ENCODE data around the gene IQSEC1. TPM values are rescaled to one million over a fixed set of nuclear protein-coding genes. Genes with fewer than 3 reads are reported as not detected.

The IQSEC1 gene
- total and polyA plus RNA-seq, 2 donors (not counting 3 experiments of a cell fraction or from before 2014, with no cell fraction given), result 5.2 to 18.0 TPM

DNA sequence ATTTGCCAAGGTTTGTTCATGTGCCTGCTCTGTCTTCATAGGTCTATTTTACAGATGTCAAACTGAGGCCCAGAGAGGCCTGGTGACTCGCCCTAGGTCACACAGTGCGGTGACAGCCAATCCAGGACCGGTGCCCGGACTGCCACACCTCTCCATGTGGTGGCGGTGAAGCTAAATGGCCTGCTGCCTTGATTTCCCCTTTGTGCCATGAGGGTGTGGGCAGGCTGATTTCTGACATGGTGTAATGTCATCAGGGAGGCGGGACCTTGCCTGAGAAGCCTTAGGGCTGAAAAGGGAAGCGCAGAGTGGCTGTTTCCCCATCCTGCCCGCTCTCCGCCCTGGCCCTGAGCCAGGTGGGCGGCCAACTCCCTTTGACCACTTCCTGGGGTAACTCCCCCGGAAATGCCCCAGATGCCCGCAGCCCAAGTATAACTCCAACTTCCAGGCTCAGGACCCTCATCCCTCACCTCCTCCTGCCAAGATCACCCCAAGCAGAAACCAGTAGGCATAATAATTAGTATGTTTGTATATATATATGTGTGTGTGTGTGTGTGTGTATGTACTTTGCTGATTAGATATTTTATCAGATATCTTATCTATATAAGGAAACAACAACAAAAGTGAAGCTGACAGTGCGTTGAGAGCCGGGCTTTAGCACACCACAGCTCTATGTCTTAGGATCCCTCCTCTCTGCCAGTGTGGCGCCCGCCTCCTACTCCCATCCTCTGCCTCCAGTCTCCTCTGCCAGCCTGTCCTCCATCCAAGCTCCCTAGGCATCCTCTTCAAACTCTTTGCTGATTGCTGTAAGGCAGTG lies 63.9 kb downstream of the IQSEC1 start:
- Histone ChIP-seq H3K79me2 (ENCODE audit: control insufficient read depth, insufficient read depth, low read length) (no peaks in the 10 kb centered on the region), H3K4me2 (ENCODE audit: insufficient read depth, low read length) (no peak overlapping the region), H2AFZ (ENCODE audit: low read depth, low read length) (no peak overlapping the region), H3K9ac (replicated peaks; ENCODE audit: extremely low read depth, insufficient read depth, low read length) (no peak overlapping the region), H4K20me1 (replicated peaks; ENCODE audit: control insufficient read depth, extremely low read depth, insufficient read depth, low read length) (no peaks in the 10 kb centered on the region), H3K27me3 (ENCODE audit: control insufficient read depth in 2 of 2, insufficient read depth in 2 of 2, low read length in 2 of 2) (no peaks in the 10 kb centered on the region), H3K36me3 (ENCODE audit: control insufficient read depth in 2 of 2, extremely low read depth in 1 of 2, insufficient read depth in 2 of 2, low read length in 2 of 2) (no peaks in the 10 kb centered on the region), H3K27ac (ENCODE audit: insufficient read depth, low read depth, low read length) (no peak overlapping the region), H3K4me3 (replicated peaks in 1 of 3; ENCODE audit: insufficient read depth in 1 of 3, low read depth in 1 of 3, low read length in 3 of 3) (no peak overlapping the region), H3K4me1 (ENCODE audit: control insufficient read depth, extremely low read depth, insufficient read depth, low read length) (peaks cover 8% of the 10 kb centered on the region), H3K9me1 (replicated peaks; ENCODE audit: control insufficient read depth, extremely low read depth, insufficient read depth, low read length) (no peaks in the 10 kb centered on the region), H3K9me3 (replicated peaks; ENCODE audit: control insufficient read depth, insufficient read depth, low read length) (no peaks in the 10 kb centered on the region)
- dilution Hi-C loops (cut with MboI; ENCODE audit: extremely low pct_ligation_motif_present, low sequenced_read_pairs) (no loop called here), intact Hi-C loops (cut with micrococcal nuclease) (no loop called here)
- ChIA-PET CTCF (interaction anchor here (0.7 to 1.8 kb wide), 3 partner anchors 14 to 141 kb away, joined by 3 to 6 read pairs (median 5); no protein-coding TSS in a partner anchor), POLR2A (no interaction called here)
- DNase-seq (ENCODE audit: low read depth, low spot score) (peak; percentile 8), FAIRE-seq (no peak)
- no TSS peak for BruUV-seq (replicated peaks)
- TF ChIP-seq EZH2 (IDR thresholded peaks at IDR 0.05; ENCODE audit: borderline replicate concordance, low read depth, low read length, severe bottlenecking) (no peak), POLR2AphosphoS5 (IDR thresholded peaks at IDR 0.05; ENCODE audit: insufficient read depth, low read depth, low read length) (no peak), POLR2A (IDR thresholded peaks at IDR 0.05; ENCODE audit: low read depth, low read length) (no peak), GATA2 (IDR thresholded peaks at IDR 0.05; ENCODE audit: insufficient read depth, insufficient read length, low read depth, low read length) (peak; percentile 36)
- TF ChIP-seq, protein P1, sequence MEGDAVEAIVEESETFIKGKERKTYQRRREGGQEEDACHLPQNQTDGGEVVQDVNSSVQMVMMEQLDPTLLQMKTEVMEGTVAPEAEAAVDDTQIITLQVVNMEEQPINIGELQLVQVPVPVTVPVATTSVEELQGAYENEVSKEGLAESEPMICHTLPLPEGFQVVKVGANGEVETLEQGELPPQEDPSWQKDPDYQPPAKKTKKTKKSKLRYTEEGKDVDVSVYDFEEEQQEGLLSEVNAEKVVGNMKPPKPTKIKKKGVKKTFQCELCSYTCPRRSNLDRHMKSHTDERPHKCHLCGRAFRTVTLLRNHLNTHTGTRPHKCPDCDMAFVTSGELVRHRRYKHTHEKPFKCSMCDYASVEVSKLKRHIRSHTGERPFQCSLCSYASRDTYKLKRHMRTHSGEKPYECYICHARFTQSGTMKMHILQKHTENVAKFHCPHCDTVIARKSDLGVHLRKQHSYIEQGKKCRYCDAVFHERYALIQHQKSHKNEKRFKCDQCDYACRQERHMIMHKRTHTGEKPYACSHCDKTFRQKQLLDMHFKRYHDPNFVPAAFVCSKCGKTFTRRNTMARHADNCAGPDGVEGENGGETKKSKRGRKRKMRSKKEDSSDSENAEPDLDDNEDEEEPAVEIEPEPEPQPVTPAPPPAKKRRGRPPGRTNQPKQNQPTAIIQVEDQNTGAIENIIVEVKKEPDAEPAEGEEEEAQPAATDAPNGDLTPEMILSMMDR (IDR thresholded peaks at IDR 0.05; ENCODE audit: extremely low read depth in 1 of 2, insufficient read depth in 1 of 2, low read depth in 1 of 2, low read length in 2 of 2), result no peak
- TF ChIP-seq, protein P2, sequence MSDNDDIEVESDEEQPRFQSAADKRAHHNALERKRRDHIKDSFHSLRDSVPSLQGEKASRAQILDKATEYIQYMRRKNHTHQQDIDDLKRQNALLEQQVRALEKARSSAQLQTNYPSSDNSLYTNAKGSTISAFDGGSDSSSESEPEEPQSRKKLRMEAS (IDR thresholded peaks at IDR 0.05; ENCODE audit: insufficient read depth, insufficient read length), result no peak
